Fibroblast of pulmonary artery (primary cell): Measurements from ENCODE around the gene DPP6.

ENCODE experiments used
- DNase-seq: peaks from one replicate; pipeline ENCODE4 v3.0.0-alpha.2; 2010; ENCODE audit warnings: low read depth
- H3K4me3 ChIP-seq: replicated peaks from 2 replicates; pipeline ENCODE4 v1.5.1; 2011; ENCODE audit warnings: low read depth, mild to moderate bottlenecking, control low read depth, low read length, moderate library complexity
- CTCF ChIP-seq: IDR thresholded peaks from 2 replicates; pipeline ENCODE4 v1.5.1; 2011; ENCODE audit warnings: mild to moderate bottlenecking, control low read depth, low read length, inconsistent platforms; ENCODE audit errors: missing control alignments

DPP6 gene

GRCh38 chr7:154425271-154425670 is 373.1 kb downstream of the DPP6 start:
- no peak for TF ChIP-seq CTCF
- no peak overlapping the region for H3K4me3 ChIP-seq
- DNase-seq = no peak

- no peak for DNase-seq
- TF ChIP-seq CTCF = no peak
- no peak overlapping the region for H3K4me3 ChIP-seq
These were observed 374.6 kb downstream of the DPP6 start for GRCh38 chr7:154426778-154427177.

- TF ChIP-seq CTCF = no peak
- no peak for DNase-seq
- H3K4me3 ChIP-seq = no peak overlapping the region
These were observed 375.3 kb downstream of the DPP6 start for GRCh38 chr7:154427533-154427932.

- no peak for TF ChIP-seq CTCF
- no peak overlapping the region for H3K4me3 ChIP-seq
These were observed 377.6 kb downstream of the DPP6 start for GRCh38 chr7:154429666-154430404.

GRCh38 chr7:154430640-154431039 is 378.4 kb downstream of the DPP6 start:
- DNase-seq = no peak
- no peak for TF ChIP-seq CTCF
- no peak overlapping the region for H3K4me3 ChIP-seq

More at GRCh38 chr7:154429666-154430404, 377.6 kb downstream of the DPP6 start:
- no peak for DNase-seq

GRCh38 chr7:154431045-154431444 is 378.8 kb downstream of the DPP6 start:
- no peak overlapping the region for H3K4me3 ChIP-seq
- DNase-seq = no peak
- no peak for TF ChIP-seq CTCF
